Measurements from ENCODE around the gene SUSD5.

SUSD5 gene

GRCh38 chr3:33174711-33175414 is 43.7 kb downstream of the SUSD5 start:
- no peak overlapping the region for H3K27ac ChIP-seq (ENCODE audit: low read depth, low read length)
- H3K9me3 ChIP-seq (ENCODE audit: control insufficient read depth in 1 of 2, low read length in 2 of 2), result no peaks in the 10 kb centered on the region
- H3K36me3 ChIP-seq (ENCODE audit: control insufficient read depth in 1 of 2, insufficient read depth in 2 of 2, low read length in 2 of 2), result no peaks in the 10 kb centered on the region
- H3K4me1 ChIP-seq (ENCODE audit: control insufficient read depth in 1 of 2, insufficient read depth in 2 of 2, low read length in 2 of 2), result no peaks in the 10 kb centered on the region
- H3K27me3 ChIP-seq (ENCODE audit: control insufficient read depth in 1 of 2, insufficient read depth in 2 of 2, low read length in 2 of 2), result no peaks in the 10 kb centered on the region
- H3K4me3 ChIP-seq (ENCODE audit: low read depth in 1 of 2, low read length in 2 of 2), result no peak overlapping the region
- H3K9ac ChIP-seq (ENCODE audit: low read depth in 1 of 2, low read length in 2 of 2), result no peak overlapping the region

- Histone ChIP-seq H3K27me3 (ENCODE audit: control insufficient read depth in 1 of 2, insufficient read depth in 2 of 2, low read length in 2 of 2) (no peaks in the 10 kb centered on the region), H3K4me3 (ENCODE audit: low read depth in 1 of 2, low read length in 2 of 2) (no peak overlapping the region), H3K36me3 (ENCODE audit: control insufficient read depth in 1 of 2, insufficient read depth in 2 of 2, low read length in 2 of 2) (no peaks in the 10 kb centered on the region), H3K27ac (ENCODE audit: low read depth, low read length) (no peak overlapping the region), H3K9ac (ENCODE audit: low read depth in 1 of 2, low read length in 2 of 2) (no peak overlapping the region), H3K9me3 (ENCODE audit: control insufficient read depth in 1 of 2, low read length in 2 of 2) (no peaks in the 10 kb centered on the region), H3K4me1 (ENCODE audit: control insufficient read depth in 1 of 2, insufficient read depth in 2 of 2, low read length in 2 of 2) (no peaks in the 10 kb centered on the region)
Observed at GRCh38 chr3:33174095-33174494, 44.5 kb downstream of the SUSD5 start.

- no peaks in the 10 kb centered on the region for H3K9me3 ChIP-seq (ENCODE audit: control insufficient read depth in 1 of 2, low read length in 2 of 2)
- H3K4me1 ChIP-seq (ENCODE audit: control insufficient read depth in 1 of 2, insufficient read depth in 2 of 2, low read length in 2 of 2), result no peaks in the 10 kb centered on the region
- no peaks in the 10 kb centered on the region for H3K36me3 ChIP-seq (ENCODE audit: control insufficient read depth in 1 of 2, insufficient read depth in 2 of 2, low read length in 2 of 2)
- no peak overlapping the region for H3K27ac ChIP-seq (ENCODE audit: low read depth, low read length)
- no peaks in the 10 kb centered on the region for H3K27me3 ChIP-seq (ENCODE audit: control insufficient read depth in 1 of 2, insufficient read depth in 2 of 2, low read length in 2 of 2)
- H3K4me3 ChIP-seq (ENCODE audit: low read depth in 1 of 2, low read length in 2 of 2), result no peak overlapping the region
- H3K9ac ChIP-seq (ENCODE audit: low read depth in 1 of 2, low read length in 2 of 2), result no peak overlapping the region
Observed at GRCh38 chr3:33173672-33174071, 44.9 kb downstream of the SUSD5 start.

- no peak overlapping the region for H3K27ac ChIP-seq (ENCODE audit: low read depth, low read length)
- no peaks in the 10 kb centered on the region for H3K27me3 ChIP-seq (ENCODE audit: control insufficient read depth in 1 of 2, insufficient read depth in 2 of 2, low read length in 2 of 2)
- no peaks in the 10 kb centered on the region for H3K36me3 ChIP-seq (ENCODE audit: control insufficient read depth in 1 of 2, insufficient read depth in 2 of 2, low read length in 2 of 2)
- no peaks in the 10 kb centered on the region for H3K9me3 ChIP-seq (ENCODE audit: control insufficient read depth in 1 of 2, low read length in 2 of 2)
- no peaks in the 10 kb centered on the region for H3K4me1 ChIP-seq (ENCODE audit: control insufficient read depth in 1 of 2, insufficient read depth in 2 of 2, low read length in 2 of 2)
- no peak overlapping the region for H3K4me3 ChIP-seq (ENCODE audit: low read depth in 1 of 2, low read length in 2 of 2)
- H3K9ac ChIP-seq (ENCODE audit: low read depth in 1 of 2, low read length in 2 of 2), result no peak overlapping the region
Observed at GRCh38 chr3:33173103-33173502, 45.5 kb downstream of the SUSD5 start.

- Histone ChIP-seq H3K27ac (ENCODE audit: low read depth, low read length) (no peak overlapping the region), H3K4me3 (ENCODE audit: low read depth in 1 of 2, low read length in 2 of 2) (no peak overlapping the region), H3K9me3 (ENCODE audit: control insufficient read depth in 1 of 2, low read length in 2 of 2) (no peaks in the 10 kb centered on the region), H3K4me1 (ENCODE audit: control insufficient read depth in 1 of 2, insufficient read depth in 2 of 2, low read length in 2 of 2) (no peaks in the 10 kb centered on the region), H3K36me3 (ENCODE audit: control insufficient read depth in 1 of 2, insufficient read depth in 2 of 2, low read length in 2 of 2) (no peaks in the 10 kb centered on the region), H3K9ac (ENCODE audit: low read depth in 1 of 2, low read length in 2 of 2) (no peak overlapping the region), H3K27me3 (ENCODE audit: control insufficient read depth in 1 of 2, insufficient read depth in 2 of 2, low read length in 2 of 2) (no peaks in the 10 kb centered on the region)
Observed at GRCh38 chr3:33171580-33171979, 47.0 kb downstream of the SUSD5 start.

GRCh38 chr3:33170531-33170930 is 48.1 kb downstream of the SUSD5 start:
- Histone ChIP-seq H3K36me3 (ENCODE audit: control insufficient read depth in 1 of 2, insufficient read depth in 2 of 2, low read length in 2 of 2) (no peaks in the 10 kb centered on the region), H3K9me3 (ENCODE audit: control insufficient read depth in 1 of 2, low read length in 2 of 2) (no peaks in the 10 kb centered on the region), H3K27me3 (ENCODE audit: control insufficient read depth in 1 of 2, insufficient read depth in 2 of 2, low read length in 2 of 2) (no peaks in the 10 kb centered on the region), H3K4me1 (ENCODE audit: control insufficient read depth in 1 of 2, insufficient read depth in 2 of 2, low read length in 2 of 2) (no peaks in the 10 kb centered on the region), H3K4me3 (ENCODE audit: low read depth in 1 of 2, low read length in 2 of 2) (no peak overlapping the region), H3K27ac (ENCODE audit: low read depth, low read length) (no peak overlapping the region), H3K9ac (ENCODE audit: low read depth in 1 of 2, low read length in 2 of 2) (no peak overlapping the region)

GRCh38 chr3:33167716-33168336 is 50.8 kb downstream of the SUSD5 start:
- no peaks in the 10 kb centered on the region for H3K27me3 ChIP-seq (ENCODE audit: control insufficient read depth in 1 of 2, insufficient read depth in 2 of 2, low read length in 2 of 2)
- no peak overlapping the region for H3K9ac ChIP-seq (ENCODE audit: low read depth in 1 of 2, low read length in 2 of 2)
- H3K9me3 ChIP-seq (ENCODE audit: control insufficient read depth in 1 of 2, low read length in 2 of 2), result no peaks in the 10 kb centered on the region
- no peaks in the 10 kb centered on the region for H3K4me1 ChIP-seq (ENCODE audit: control insufficient read depth in 1 of 2, insufficient read depth in 2 of 2, low read length in 2 of 2)
- H3K27ac ChIP-seq (ENCODE audit: low read depth, low read length), result no peak overlapping the region
- no peaks in the 10 kb centered on the region for H3K36me3 ChIP-seq (ENCODE audit: control insufficient read depth in 1 of 2, insufficient read depth in 2 of 2, low read length in 2 of 2)
- H3K4me3 ChIP-seq (ENCODE audit: low read depth in 1 of 2, low read length in 2 of 2), result no peak overlapping the region

GRCh38 chr3:33167284-33167683 is 51.3 kb downstream of the SUSD5 start:
- no peaks in the 10 kb centered on the region for H3K27me3 ChIP-seq (ENCODE audit: control insufficient read depth in 1 of 2, insufficient read depth in 2 of 2, low read length in 2 of 2)
- H3K9ac ChIP-seq (ENCODE audit: low read depth in 1 of 2, low read length in 2 of 2), result no peak overlapping the region
- no peaks in the 10 kb centered on the region for H3K36me3 ChIP-seq (ENCODE audit: control insufficient read depth in 1 of 2, insufficient read depth in 2 of 2, low read length in 2 of 2)
- no peak overlapping the region for H3K4me3 ChIP-seq (ENCODE audit: low read depth in 1 of 2, low read length in 2 of 2)
- H3K4me1 ChIP-seq (ENCODE audit: control insufficient read depth in 1 of 2, insufficient read depth in 2 of 2, low read length in 2 of 2), result no peaks in the 10 kb centered on the region
- H3K27ac ChIP-seq (ENCODE audit: low read depth, low read length), result no peak overlapping the region
- no peaks in the 10 kb centered on the region for H3K9me3 ChIP-seq (ENCODE audit: control insufficient read depth in 1 of 2, low read length in 2 of 2)

GRCh38 chr3:33166095-33166494 is 52.5 kb downstream of the SUSD5 start:
- no peaks in the 10 kb centered on the region for H3K36me3 ChIP-seq (ENCODE audit: control insufficient read depth in 1 of 2, insufficient read depth in 2 of 2, low read length in 2 of 2)
- H3K4me1 ChIP-seq (ENCODE audit: control insufficient read depth in 1 of 2, insufficient read depth in 2 of 2, low read length in 2 of 2), result no peaks in the 10 kb centered on the region
- no peaks in the 10 kb centered on the region for H3K27me3 ChIP-seq (ENCODE audit: control insufficient read depth in 1 of 2, insufficient read depth in 2 of 2, low read length in 2 of 2)
- no peak overlapping the region for H3K27ac ChIP-seq (ENCODE audit: low read depth, low read length)
- H3K4me3 ChIP-seq (ENCODE audit: low read depth in 1 of 2, low read length in 2 of 2), result no peak overlapping the region
- no peaks in the 10 kb centered on the region for H3K9me3 ChIP-seq (ENCODE audit: control insufficient read depth in 1 of 2, low read length in 2 of 2)
- no peak overlapping the region for H3K9ac ChIP-seq (ENCODE audit: low read depth in 1 of 2, low read length in 2 of 2)

GRCh38 chr3:33165372-33165771 is 53.2 kb downstream of the SUSD5 start:
- no peaks in the 10 kb centered on the region for H3K36me3 ChIP-seq (ENCODE audit: control insufficient read depth in 1 of 2, insufficient read depth in 2 of 2, low read length in 2 of 2)
- H3K9me3 ChIP-seq (ENCODE audit: control insufficient read depth in 1 of 2, low read length in 2 of 2), result no peaks in the 10 kb centered on the region
- H3K9ac ChIP-seq (ENCODE audit: low read depth in 1 of 2, low read length in 2 of 2), result no peak overlapping the region
- H3K27me3 ChIP-seq (ENCODE audit: control insufficient read depth in 1 of 2, insufficient read depth in 2 of 2, low read length in 2 of 2), result no peaks in the 10 kb centered on the region
- no peak overlapping the region for H3K4me3 ChIP-seq (ENCODE audit: low read depth in 1 of 2, low read length in 2 of 2)
- no peaks in the 10 kb centered on the region for H3K4me1 ChIP-seq (ENCODE audit: control insufficient read depth in 1 of 2, insufficient read depth in 2 of 2, low read length in 2 of 2)
- H3K27ac ChIP-seq (ENCODE audit: low read depth, low read length), result no peak overlapping the region
